OCI-LY1 (cell line): ENCODE data around the gene SLC35F4.

Experiments
- H2AFZ ChIP-seq: fragments of 200-600 bp; sonication (generic), shearing (Covaris generic); 2 replicates; pipeline ENCODE4 v1.6.0; 2014; ENCODE audit warnings: antibody characterized with exemption, mild to moderate bottlenecking, low read length
- H3F3A ChIP-seq: fragments of 200-600 bp; sonication (generic), shearing (Covaris generic); 2 replicates; pipeline ENCODE4 v1.6.0; 2014; ENCODE audit warnings: mild to moderate bottlenecking, antibody characterized with exemption, low read length, moderate library complexity; ENCODE audit not compliant: insufficient read depth
- H3K27ac ChIP-seq: fragments of 200-600 bp; sonication (generic); 2 replicates; pipeline ENCODE4 v1.5.1; 2014; ENCODE audit warnings: low read length, mixed run types, mild to moderate bottlenecking, low read depth; ENCODE audit not compliant: poor library complexity, severe bottlenecking
- H3K27me3 ChIP-seq: fragments of 200-600 bp; sonication (generic); 2 replicates; pipeline ENCODE4 v1.6.0; 2014; ENCODE audit warnings: antibody characterized with exemption, mild to moderate bottlenecking, low read length, moderate library complexity; ENCODE audit not compliant: insufficient read depth
- H3K36me3 ChIP-seq: fragments of 200-600 bp; sonication (generic); 2 replicates; pipeline ENCODE4 v1.6.1; 2014; ENCODE audit warnings: mild to moderate bottlenecking, antibody characterized with exemption, low read length, moderate library complexity, mixed read lengths; ENCODE audit not compliant: insufficient read depth
- H3K4me1 ChIP-seq: fragments of 200-600 bp; sonication (generic); 2 replicates; pipeline ENCODE4 v1.5.1; 2014; ENCODE audit warnings: mild to moderate bottlenecking, low read length, moderate library complexity; ENCODE audit not compliant: insufficient read depth, severe bottlenecking
- H3K4me2 ChIP-seq: fragments of 200-600 bp; sonication (generic), shearing (Covaris generic); 2 replicates; pipeline ENCODE4 v1.6.1; 2014; ENCODE audit warnings: low read length
- H3K4me3 ChIP-seq: fragments of 200-600 bp; sonication (generic); 2 replicates; pipeline ENCODE4 v1.5.1; 2014; ENCODE audit warnings: low read length, low read depth, mild to moderate bottlenecking, mixed read lengths; ENCODE audit not compliant: poor library complexity, severe bottlenecking
- H3K79me2 ChIP-seq: fragments of 200-600 bp; shearing (Covaris generic); 2 replicates; pipeline ENCODE4 v1.6.1; 2016; ENCODE audit warnings: mixed run types, low read length, mixed read lengths; ENCODE audit not compliant: insufficient read depth
- H3K9ac ChIP-seq: fragments of 200-600 bp; sonication (generic), shearing (Covaris generic); 2 replicates; pipeline ENCODE4 v1.6.1; 2014; ENCODE audit warnings: mild to moderate bottlenecking, low read length, mixed read lengths
- H3K9me2 ChIP-seq: fragments of 200-600 bp; sonication (generic), shearing (Covaris generic); 2 replicates; pipeline ENCODE4 v1.6.1; 2014; ENCODE audit warnings: low read depth, mild to moderate bottlenecking, low read length, mixed read lengths
- H3K9me3 ChIP-seq: fragments of 200-600 bp; shearing (Covaris generic); 2 replicates; pipeline ENCODE4 v1.6.1; 2014; ENCODE audit warnings: low read length, mixed read lengths
- H4K20me1 ChIP-seq: fragments of 200-600 bp; sonication (generic), shearing (Covaris generic); 2 replicates; pipeline ENCODE4 v1.6.0; 2016; ENCODE audit warnings: mild to moderate bottlenecking, low read length; ENCODE audit not compliant: insufficient read depth
- CTCF ChIP-seq: fragments of 200-600 bp; sonication (generic), shearing (Covaris generic); IDR thresholded peaks from 2 replicates; pipeline ENCODE4 v1.5.1; 2017; ENCODE audit warnings: mild to moderate bottlenecking, antibody characterized with exemption, low read length, moderate library complexity, mixed read lengths
- EZH2 ChIP-seq: fragments of 200-600 bp; sonication (generic), shearing (Covaris generic); IDR thresholded peaks from 2 replicates; pipeline ENCODE4 v1.8.0; 2017; ENCODE audit warnings: borderline replicate concordance, mixed run types, mild to moderate bottlenecking, antibody characterized with exemption, low read length, moderate library complexity, mixed read lengths

Gene SLC35F4

GRCh38 chr14:57898837-57899572, 33.1 kb upstream of the SLC35F4 start:
- Histone ChIP-seq H3K4me2 (no peak overlapping the region), H3K4me1 (no peaks in the 10 kb centered on the region), H3K36me3 (no peaks in the 10 kb centered on the region), H3K27me3 (no peaks in the 10 kb centered on the region), H3K27ac (no peak overlapping the region), H2AFZ (no peak overlapping the region), H3K9me2 (no peaks in the 10 kb centered on the region), H3K4me3 (no peak overlapping the region), H3K9me3 (no peaks in the 10 kb centered on the region), H3F3A (no peaks in the 10 kb centered on the region), H4K20me1 (no peaks in the 10 kb centered on the region), H3K9ac (no peak overlapping the region), H3K79me2 (no peaks in the 10 kb centered on the region)
- no peak for TF ChIP-seq EZH2
- no peak for TF ChIP-seq CTCF

- no peak overlapping the region for H3K4me3 ChIP-seq
- no peak overlapping the region for H3K27ac ChIP-seq
- TF ChIP-seq CTCF (no peak), EZH2 (no peak)
- H3K79me2 ChIP-seq = no peaks in the 10 kb centered on the region
- H4K20me1 ChIP-seq = no peaks in the 10 kb centered on the region
- no peak overlapping the region for H2AFZ ChIP-seq
- no peaks in the 10 kb centered on the region for H3K4me1 ChIP-seq
- H3K4me2 ChIP-seq = no peak overlapping the region
- no peaks in the 10 kb centered on the region for H3K9me2 ChIP-seq
- no peak overlapping the region for H3K9ac ChIP-seq
- no peaks in the 10 kb centered on the region for H3K27me3 ChIP-seq
- no peaks in the 10 kb centered on the region for H3K36me3 ChIP-seq
- H3F3A ChIP-seq = no peaks in the 10 kb centered on the region
- H3K9me3 ChIP-seq = no peaks in the 10 kb centered on the region
These were observed 31.4 kb upstream of the SLC35F4 start for GRCh38 chr14:57897144-57897748.

- Histone ChIP-seq H3K4me3 (no peak overlapping the region), H3K9ac (no peak overlapping the region), H3K27me3 (no peaks in the 10 kb centered on the region), H3K4me1 (no peaks in the 10 kb centered on the region), H3K9me3 (no peaks in the 10 kb centered on the region), H4K20me1 (no peaks in the 10 kb centered on the region), H3K36me3 (no peaks in the 10 kb centered on the region), H3K4me2 (no peak overlapping the region), H2AFZ (no peak overlapping the region), H3K79me2 (no peaks in the 10 kb centered on the region), H3K9me2 (no peaks in the 10 kb centered on the region), H3K27ac (no peak overlapping the region), H3F3A (no peaks in the 10 kb centered on the region)
- no peak for TF ChIP-seq CTCF
- TF ChIP-seq EZH2 = no peak
These were observed 23.4 kb upstream of the SLC35F4 start for GRCh38 chr14:57889245-57889644.
